IPS-18c (cell line): ENCODE data around the gene GSTM3.

ENCODE experiments used
- H3K4me3 ChIP-seq: 2 replicates; pipeline ENCODE4 v1.7.0; 2013; ENCODE audit warnings: low read depth, mild to moderate bottlenecking, low read length, moderate library complexity; ENCODE audit not compliant: insufficient read depth
- H3K9me3 ChIP-seq: one replicate; pipeline ENCODE4 v1.6.1; 2013; ENCODE audit warnings: mild to moderate bottlenecking, low read length, moderate library complexity; ENCODE audit not compliant: control insufficient read depth, insufficient read depth

Gene GSTM3

DNA sequence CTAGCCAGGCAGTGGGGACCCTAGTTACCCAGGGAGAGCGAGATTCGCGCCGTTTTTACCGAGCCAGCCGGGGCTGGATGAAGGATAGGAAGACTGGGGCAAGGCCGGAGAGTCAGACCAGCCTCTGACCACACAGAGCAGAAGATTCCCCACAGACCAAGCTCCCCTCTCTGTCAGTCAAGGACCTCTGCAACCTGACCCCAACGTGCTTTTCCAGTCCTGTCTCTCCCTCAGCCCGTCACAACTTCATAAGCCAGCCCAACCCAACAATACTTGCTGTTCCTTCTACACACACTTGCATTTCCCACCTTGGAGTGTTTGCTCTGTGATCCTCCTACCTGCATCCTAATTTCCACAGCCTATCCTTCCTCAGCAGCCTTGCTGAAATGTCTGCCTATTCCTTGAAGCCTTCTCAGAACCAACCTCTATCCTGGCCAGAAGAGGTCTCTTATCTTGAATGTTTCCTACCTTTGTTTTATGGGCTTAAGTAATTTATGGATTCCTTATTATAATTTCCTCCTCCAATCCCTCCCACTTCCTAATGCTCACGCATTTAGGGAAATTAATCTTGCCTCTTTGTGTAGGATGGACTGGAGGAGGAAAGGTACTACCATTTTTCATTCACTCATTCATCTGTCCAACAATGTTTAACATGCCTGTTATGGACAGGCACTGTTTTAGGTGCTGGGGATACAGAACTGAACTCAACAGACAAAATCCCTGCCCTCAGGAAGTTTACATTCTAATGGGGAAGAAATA lies at the start of gene GSTM3:
Gene GSTM3 (minus strand): TSS at position 424 of the 759 bp plus-strand sequence. CDS start 751 bp downstream, outside the sequence.
- Histone ChIP-seq H3K4me3 (peak within 1 kb of the TSS; percentile 71), H3K9me3 (no peaks in the 10 kb centered on the region)

DNA sequence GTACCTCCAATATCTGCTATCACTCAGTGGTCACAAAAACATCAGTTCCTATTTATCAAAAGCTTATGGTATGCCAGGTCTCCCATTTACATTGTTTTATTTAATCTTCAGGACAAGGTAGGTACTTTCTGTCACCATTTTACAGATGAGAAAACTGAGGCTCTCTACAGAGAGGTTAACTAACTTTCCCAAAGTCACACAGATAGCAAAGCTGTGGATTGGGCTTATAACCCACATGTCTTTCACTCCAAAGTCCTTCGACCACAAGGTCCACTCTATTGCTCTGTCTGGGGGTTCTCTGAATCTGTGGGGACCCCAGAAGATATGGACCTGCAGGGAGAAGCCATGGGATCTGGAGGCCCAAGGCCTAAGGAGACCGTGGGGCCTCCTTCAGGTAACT lies 49.5 kb upstream of the GSTM3 start:
- no peak overlapping the region for H3K4me3 ChIP-seq
- no peaks in the 10 kb centered on the region for H3K9me3 ChIP-seq

DNA sequence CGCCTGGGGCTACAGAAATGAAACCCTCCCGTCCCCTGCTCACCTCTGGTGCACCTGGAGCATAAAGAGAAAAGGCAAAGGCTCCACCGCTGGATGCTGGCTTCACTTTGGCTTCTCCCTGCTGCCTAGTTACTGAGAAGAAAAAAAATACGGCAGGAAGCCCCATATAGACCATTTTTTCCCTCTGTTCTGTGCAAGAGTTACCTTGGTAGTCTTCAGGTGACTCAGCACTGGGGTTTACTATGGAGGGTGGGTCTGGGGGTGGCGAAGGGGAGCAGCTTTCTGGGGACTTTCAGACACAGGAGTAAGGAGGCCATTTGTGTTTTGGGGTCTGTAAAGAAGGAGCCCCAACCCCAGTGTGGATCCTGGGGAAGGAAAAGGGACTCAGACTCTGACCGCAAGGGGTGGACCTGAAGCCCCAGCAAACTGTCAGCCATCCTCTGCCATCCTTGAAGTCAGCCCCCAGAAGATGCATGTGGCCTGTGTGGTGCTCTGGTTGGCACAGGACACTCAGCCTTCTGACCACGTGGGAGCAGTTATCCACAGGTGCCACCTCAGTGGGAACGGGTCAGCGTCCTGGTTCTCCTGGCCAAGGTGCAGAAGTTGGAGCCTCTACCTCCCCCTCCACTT lies 48.8 kb upstream of the GSTM3 start:
- H3K4me3 ChIP-seq = no peak overlapping the region

DNA sequence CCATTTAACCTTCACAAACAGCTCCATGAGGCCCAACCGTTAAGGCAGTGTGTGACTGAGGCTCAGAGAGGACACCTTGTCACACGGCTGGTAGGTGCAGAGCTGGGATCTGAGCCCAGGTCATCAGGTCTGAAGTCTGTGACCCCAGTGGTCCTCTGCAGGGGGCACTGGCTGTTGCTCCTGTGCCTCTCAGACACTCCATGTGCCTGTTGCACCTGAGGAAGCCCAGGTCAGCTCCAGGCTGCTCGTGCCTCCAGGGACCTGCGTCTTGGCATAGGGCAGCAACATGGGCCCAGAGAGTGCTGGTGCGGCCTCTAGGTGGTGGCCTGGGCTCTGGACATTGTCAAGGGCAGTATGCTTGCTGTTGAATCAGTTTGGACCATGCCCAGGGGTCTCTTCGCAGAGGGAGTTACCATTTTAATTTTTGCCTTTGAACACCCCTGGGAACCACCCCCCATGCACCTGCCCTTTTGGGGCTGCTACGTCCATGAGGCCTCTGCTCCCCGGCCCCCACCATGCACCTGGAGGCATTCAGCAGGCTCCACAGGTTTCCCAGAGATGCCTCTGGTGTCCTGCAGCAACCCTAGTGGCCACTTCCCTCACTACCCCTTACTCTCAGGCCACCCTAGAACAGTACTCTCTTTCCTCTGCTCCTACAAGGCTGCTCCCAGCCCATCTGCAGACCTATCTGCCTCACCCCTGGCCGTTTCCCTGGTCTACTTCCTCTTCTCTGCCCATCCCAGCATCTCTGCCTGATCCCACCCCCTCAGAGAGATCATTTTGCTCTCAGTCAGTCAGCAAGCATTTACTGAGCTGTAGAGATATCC lies 48.1 kb upstream of the GSTM3 start:
- Histone ChIP-seq H3K9me3 (no peaks in the 10 kb centered on the region), H3K4me3 (no peak overlapping the region)

More for the DNA sequence above, 48.8 kb upstream of the GSTM3 start:
- H3K9me3 ChIP-seq = no peaks in the 10 kb centered on the region

DNA sequence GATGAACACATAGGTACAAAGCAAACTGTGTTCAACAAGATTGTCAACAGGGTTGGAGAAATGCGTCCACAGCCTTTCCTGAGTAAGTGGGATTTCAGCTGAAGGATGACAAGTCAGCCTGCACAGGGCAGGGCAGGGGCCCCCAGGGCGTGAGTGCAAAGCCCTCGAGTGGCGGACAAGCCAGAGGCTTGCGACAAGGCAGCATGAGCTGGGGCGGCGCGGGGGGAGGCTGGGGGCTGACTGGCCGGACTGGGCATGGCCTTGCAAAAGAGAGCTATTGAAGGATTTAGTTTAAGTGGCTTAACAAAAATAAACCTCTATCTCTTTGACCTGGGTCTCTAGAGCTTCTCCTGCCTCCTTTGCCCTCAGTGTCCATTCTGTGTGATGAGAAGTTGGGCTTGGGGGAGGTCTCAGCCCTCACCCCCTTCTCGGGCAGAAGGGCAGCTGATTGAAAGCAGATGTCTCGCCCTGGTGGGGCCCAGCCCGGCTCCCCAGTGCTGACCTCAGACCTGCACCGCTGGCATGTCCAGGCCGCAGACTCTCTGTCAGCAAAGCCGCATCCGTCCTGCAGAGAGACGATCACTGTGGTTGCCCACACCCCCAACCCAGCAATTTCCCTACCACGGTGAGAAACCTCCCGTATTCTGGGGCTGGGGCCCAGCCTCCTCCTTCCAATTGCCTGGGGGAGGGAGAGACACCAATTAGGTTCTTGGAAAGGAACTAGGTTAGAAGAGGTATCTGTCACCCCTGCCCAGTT lies 47.2 kb upstream of the GSTM3 start:
- no peak overlapping the region for H3K4me3 ChIP-seq
- no peaks in the 10 kb centered on the region for H3K9me3 ChIP-seq

DNA sequence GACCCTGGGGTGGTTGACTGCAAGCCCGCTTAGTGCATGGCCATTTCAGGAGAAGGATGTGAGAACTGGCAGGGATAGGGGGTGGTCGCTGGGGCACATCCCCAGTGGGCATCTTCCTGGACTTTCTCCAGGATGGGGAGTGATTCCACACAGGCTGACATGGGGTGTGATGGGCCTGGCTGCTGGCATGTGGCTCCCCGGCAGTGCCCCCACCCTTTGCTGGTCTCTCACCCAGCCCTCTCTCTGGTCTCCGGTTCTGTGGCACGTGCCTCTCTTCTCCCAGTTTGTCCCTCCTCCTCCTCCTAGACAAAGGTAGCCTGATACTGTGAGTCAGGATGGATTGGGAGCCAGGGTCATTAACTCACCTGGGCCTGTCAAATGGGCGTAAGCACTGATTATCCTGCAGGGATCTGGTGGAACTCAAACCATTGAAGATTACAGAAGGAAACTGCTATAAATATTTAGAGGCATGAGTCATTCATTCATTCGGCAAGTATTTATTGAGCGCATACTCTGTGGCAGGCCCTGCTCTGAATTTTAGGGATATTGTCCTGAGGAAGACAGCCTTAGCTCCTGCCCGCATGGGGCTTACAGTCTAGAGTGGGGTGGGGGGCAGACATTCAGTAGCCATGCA lies 46.5 kb upstream of the GSTM3 start:
- H3K9me3 ChIP-seq = no peaks in the 10 kb centered on the region
- no peak overlapping the region for H3K4me3 ChIP-seq

DNA sequence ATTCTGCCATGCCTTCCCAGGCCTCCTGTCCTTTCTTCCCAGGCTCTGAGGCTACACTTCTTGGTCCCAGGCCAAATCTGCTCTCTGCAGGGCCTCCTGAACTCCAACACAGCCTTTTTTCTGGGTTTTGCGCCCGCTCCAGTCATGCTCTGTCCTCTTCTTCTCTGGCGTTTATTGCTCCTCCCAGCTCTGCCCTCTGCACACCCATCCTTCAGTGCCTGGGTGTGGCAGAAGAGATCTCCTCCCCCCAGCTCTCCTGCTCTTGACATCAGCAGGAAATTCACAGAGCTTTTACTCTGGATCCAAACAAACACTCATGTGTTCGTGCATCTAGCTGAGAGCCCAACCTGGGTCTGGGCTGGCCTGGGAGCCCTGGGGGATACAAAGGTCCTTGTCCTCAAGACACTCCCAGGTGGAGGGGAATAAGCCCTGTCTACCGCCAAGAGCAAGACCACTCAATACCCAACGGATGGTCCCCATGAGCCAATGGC lies 45.7 kb upstream of the GSTM3 start:
- Histone ChIP-seq H3K4me3 (no peak overlapping the region), H3K9me3 (no peaks in the 10 kb centered on the region)

DNA sequence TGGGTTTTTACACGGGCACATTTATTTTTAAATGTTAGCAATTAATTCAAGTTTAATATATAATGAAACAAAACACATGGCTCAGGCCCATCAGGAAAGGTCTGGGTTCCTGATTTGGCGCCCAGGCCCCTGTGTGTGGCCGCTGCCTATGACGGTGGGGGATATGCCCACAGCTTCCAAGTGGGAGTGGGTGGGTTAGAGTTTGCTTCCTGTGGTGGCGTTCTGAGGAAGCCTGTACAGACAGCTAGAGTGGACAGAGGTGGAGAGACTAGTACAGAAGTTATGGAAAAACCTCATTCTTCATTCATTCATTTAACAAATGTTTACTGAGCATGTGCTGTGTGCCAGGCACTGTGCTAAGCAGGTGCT lies 45.3 kb upstream of the GSTM3 start:
- no peak overlapping the region for H3K4me3 ChIP-seq
- no peaks in the 10 kb centered on the region for H3K9me3 ChIP-seq

DNA sequence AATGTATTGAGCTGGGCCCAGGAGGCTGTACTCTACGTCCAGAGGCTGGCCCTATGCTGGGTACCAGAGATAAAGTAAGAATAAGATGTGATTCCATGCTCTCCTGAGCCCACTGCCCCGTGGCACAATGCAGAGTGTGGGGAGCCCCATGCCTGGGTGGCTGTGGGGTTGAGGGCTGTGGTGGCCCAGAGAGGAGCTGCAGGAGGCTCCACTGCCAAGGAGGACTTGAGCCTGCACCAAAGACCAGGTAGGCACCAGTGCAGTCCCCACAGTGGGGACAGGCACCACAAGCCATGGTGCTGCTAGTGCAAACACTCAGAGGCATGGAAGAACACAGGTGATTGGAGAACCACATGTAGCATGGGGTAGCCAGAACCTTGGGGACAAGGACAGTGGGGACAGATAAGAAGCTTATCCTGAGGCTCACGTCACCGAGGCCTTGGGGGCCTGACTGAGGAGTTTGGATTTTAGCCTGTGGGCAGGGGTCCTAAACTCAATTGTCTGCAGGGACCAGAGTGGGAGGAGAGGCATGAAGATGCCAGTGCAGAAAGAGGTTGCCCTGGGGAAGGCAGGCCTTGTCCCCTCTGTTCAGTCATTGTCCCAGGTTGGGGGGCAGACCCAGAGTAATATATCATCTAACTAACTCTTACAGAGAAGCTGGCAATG lies 44.7 kb upstream of the GSTM3 start:
- no peak overlapping the region for H3K4me3 ChIP-seq
- no peaks in the 10 kb centered on the region for H3K9me3 ChIP-seq

DNA sequence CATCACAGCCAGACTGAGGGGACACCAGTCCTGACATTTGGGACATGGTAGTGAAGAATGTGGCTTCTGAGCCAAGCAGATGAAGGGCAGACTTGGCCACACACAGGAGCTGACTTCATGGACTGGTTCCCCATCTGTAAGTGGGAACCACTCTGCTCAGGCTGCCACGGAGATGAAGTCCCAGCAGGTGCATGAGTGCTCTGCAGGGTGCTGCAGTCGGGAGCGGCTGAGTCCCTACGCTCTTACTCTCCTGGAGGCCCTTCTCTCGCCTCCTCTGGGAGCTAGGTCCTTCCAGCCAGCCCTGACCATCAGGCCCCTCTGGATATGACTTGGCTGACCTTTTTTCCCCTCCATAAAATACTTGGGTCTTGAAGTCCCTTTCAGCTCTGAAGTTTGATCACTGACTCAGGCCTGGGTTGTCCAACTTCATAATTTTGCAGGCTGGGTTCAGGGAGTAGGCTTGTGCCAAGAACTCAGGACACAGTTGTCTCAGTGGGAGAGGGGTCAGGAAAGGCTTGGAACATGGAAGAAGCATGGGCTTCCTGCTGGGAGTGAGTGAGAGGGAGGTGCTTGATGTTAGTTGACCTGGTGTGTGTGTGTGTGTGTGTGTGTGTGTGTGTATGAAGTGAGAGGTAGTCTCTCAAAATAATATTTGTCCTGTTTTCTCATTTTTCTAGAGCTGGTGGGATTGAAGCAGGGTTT lies 43.9 kb upstream of the GSTM3 start:
- Histone ChIP-seq H3K9me3 (peaks cover 3% of the 10 kb centered on the region), H3K4me3 (no peak overlapping the region)

DNA sequence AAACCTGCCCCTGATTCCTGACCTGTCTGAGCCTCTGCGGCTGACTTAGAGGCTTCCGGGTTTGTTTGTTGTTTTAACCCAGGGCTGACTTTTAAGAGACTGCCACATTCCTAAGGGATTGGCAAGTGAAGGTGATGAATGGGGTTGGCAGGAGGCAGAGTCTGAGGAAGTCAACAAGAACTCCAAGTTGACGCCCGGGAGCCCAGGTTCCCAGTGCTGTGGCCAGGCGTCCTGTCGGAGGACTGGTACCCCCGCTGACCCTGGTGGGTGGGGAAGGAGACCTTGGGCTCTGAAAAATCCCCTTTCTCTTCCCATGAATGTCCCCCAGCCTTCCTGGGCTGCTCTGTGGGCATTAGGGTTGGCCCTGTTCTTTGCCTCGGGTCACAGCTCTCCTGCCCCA lies 42.6 kb upstream of the GSTM3 start:
- Histone ChIP-seq H3K4me3 (no peak overlapping the region), H3K9me3 (peaks cover 3% of the 10 kb centered on the region)

DNA sequence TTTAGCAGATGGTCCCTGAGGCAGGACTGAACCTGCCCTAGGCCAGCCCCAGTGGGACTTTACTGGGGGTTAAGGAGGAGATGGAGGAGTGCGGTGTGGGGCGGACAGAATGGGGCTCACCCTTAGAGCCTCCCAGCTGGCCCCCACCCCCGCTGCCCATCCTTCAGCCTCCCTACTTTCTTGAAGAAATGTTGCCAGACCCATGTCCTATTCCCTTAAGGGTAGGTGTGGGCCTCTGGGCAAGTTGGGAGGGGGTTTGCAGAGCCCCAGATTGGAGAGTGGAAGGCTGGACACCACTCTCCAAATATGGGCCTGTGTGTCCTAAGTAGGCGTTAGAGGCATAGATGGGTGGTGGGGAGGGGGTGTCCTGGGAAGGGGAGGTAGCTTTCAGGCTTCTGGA lies 42.1 kb upstream of the GSTM3 start:
- no peak overlapping the region for H3K4me3 ChIP-seq

DNA sequence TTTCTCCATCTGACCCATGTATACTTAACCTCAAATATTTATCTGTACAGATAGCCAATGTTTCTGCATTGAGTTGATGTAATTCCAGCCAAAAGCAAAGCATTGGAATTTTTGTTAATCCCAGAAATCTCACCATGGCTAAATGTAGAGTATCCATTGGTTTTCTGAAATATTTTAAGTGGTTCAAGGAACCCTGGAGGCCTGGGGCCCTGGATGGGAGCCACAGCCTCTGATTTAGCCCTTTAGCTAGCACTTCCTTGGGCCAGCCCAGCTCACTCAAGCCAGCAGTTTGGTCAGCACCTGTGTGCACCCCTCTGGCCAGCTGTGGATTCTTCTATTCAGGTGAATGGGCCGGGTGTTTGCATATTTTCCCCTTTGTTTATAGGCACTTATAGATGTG lies 41.7 kb upstream of the GSTM3 start:
- H3K9me3 ChIP-seq = peaks cover 3% of the 10 kb centered on the region
- H3K4me3 ChIP-seq = no peak overlapping the region

More for the DNA sequence above, 42.1 kb upstream of the GSTM3 start:
- peaks cover 3% of the 10 kb centered on the region for H3K9me3 ChIP-seq

DNA sequence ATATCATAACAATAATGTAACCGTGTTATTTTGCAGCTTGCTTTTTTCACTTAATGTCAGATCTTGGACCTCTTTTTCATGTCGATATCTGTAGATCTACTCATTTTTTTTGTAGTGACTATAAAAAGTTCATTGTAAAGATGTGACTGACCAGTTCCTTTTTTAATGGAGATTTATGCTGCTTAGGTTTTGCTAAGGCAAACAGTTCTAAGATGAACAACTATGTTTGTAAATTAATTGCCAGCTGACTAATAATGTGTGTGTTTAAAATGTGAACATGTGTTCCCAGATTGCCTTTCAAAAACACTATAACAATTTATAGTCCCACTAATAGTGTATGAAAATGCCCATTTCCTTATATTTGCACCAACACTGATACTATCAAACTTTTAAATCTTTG lies 41.0 kb upstream of the GSTM3 start:
- H3K9me3 ChIP-seq = peaks cover 3% of the 10 kb centered on the region
- H3K4me3 ChIP-seq = no peak overlapping the region

DNA sequence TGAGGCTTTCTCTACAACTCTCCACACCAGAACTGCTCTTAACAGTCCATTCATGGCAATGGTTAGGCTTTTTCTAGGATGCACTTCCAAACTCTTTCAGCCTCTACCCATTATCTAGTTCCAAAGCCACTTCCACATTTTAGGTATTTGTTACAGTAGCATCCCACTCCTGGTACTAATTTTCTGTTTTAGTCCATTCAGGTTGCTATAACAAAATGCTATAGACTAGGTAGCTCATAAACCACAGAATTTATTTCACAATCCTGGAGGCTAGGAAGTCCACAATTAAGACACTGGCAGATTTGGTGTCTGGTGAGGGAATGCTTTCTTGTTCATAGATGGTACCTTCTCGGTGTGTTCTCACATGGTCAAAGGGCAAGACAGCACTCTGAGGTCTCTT lies 40.1 kb upstream of the GSTM3 start:
- peaks cover 3% of the 10 kb centered on the region for H3K9me3 ChIP-seq
- H3K4me3 ChIP-seq = no peak overlapping the region
